HK-2 (cell line): ENCODE data around the gene ID2.
"Not testable (repeated sequence)": the region's sequence is repeated elsewhere in the genome, so short reads cannot be mapped to it uniquely, and the experiment has no call there.

Source experiments
- DNase-seq: peaks from one replicate; pipeline ENCODE4 v3.0.0-alpha.2; 2018; ENCODE audit not compliant: unreplicated experiment

The ID2 gene

DNA sequence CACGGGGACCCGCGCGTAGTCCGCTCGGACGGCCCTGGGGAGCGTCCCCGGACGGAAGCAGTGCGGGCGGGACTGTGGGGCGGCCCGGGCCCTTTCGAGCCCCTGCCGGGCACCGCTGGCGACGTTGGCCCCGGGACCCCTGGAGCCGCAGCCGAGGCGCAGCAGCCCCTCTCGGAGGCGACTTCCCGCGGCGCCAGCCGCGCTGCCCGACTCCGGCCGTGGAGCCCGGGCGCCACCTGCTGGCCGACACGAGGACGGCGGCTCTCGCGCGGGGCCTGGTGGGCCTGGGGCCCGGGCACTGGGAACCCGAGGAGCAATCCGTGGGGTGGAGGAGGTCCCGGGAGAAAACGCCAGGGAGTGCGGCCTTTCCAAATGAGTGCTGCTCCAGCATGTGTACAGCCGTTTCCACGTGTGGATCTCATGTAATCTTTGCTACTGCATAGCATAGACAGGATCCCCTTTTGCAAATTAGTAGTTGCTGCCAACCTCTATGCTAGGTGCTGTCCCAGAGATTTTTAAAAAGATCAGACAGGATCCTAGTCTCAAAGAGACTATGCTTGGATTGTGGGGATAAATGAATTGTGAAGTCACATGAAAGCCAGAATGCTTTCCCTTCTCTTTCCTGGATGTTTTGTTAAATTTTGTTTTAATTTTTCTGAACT lies 4.0 kb downstream of the ID2 start:
- DNase-seq, result peak; percentile 79

DNA sequence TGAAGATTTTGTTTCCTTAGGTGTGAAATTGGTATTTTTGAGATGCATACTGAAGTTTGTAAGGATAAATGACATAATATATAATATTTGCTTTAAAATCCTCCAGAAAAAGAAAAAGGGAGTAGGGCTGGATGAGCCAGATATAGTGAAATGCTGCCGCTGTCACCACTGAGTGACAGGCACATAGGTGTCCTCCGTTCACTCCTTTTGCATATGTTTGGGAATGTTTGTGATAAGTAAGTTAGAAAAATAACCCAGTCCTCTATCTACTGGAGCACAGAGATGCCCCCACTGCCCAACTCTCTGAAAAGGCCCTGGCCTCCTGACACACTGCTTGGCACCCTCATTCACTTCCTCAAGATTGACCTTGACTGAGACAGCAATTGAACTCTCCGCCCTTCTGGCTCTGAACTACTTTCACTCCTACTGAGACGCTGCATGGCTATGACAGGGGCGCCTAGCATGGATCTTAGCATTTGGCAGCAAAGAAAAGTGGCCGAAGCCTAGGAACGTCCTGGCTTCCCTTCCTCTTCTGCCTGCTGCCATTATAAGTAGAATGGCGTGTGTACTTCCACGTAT lies 10.1 kb downstream of the ID2 start:
- DNase-seq, result no peak

- no peak for DNase-seq
These were observed 10.9 kb downstream of the ID2 start for GRCh38 chr2:8692783-8693156.

DNA sequence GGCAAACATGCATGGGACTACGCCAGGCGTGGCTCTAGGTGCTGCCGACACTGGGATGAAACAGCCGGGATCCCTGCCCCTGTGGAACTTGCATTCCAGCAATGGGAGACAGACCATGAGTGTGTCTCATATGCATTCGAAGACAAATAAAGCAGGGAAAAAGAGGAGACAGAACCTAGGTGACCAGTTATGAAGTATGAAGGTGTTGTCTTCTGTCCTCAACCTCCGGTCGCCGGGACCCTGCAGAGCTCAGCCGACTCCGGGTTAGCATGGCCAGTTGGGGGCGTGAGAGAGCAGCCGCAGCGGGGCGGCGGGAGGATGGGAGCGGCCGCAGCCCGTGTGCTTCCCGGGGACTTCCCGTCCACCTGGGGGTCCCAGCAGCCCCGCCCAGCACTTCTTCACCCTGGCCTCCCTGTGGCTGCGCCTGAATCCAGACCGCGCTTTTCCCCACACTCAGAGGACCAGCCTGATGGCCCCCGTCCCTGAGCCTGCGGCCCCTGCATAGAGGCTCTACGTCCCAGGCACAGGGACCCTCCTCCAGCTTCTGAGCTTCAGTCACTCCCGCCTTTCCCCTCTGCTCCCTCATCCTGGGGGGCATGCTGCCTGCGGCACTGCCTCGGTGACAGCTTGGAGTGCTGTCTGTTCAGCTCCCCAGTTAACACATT lies 11.4 kb downstream of the ID2 start:
- DNase-seq, result peak; percentile 28

DNA sequence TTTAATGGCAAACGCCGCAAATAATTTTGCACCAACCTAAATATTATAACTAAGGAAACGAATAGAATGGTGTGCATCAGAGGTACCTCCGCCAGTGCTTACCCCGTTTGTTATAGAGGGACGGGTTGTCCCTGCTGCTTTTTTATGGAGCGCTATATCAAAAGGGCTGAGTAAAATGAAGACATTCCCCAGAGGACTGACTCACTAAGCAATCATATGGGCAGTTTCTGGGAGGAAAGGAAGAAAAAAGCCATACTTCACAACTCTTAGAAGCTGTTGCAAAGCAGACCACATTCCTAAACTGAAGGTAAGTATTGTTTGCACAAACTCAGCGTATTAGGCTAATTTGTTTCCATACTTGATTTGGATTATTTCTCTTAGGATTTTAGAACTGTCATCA lies 12.9 kb downstream of the ID2 start:
- no peak for DNase-seq

- no peak for DNase-seq
These were observed 15.3 kb downstream of the ID2 start for GRCh38 chr2:8697190-8697589.

DNA sequence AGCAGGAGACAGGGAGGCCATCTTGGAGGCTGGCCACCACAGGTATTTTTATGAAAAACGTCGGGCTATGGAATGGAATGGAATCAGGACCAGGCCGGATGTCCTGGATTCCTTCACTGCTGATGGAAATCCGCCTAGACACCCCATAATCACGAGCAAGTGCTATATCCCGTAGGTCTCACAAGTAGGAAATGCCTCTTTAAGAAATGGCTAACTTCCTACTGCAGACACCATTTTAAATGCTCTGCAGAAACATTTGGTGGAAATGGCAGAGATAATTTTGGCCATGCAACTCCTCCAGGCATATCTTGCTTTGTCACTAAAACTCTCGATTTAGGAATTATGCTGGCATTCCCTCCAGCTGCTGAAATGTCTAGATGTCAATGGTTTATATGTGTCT lies 18.0 kb downstream of the ID2 start:
- DNase-seq, result no peak

GRCh38 chr2:8701681-8702379 lies 20.0 kb downstream of the ID2 start:
- DNase-seq, result no peak

GRCh38 chr2:8704906-8705305 lies 23.1 kb downstream of the ID2 start:
- no peak for DNase-seq

GRCh38 chr2:8709611-8710010 lies 27.8 kb downstream of the ID2 start:
- DNase-seq, result no peak

DNA sequence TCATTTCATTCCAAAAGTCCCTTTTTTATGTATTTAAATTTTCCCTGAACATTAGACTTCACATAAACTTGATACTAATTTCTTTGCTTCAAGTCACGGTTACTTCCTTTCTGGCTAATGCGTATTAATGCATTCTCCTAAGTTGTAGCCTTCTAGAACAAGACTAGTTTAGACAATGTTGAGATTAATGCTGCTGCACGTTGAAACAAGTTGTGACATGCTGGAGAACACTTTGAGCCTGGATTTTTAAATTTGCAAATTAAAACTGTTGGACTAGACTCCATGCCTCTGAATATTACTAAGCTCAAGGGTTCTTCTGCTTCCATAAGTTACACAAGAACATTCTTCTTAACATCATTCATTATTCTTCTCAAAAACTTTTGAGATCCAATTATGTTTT lies 29.1 kb downstream of the ID2 start:
- no peak for DNase-seq

GRCh38 chr2:8714283-8714682 lies 32.4 kb downstream of the ID2 start:
- no peak for DNase-seq

DNA sequence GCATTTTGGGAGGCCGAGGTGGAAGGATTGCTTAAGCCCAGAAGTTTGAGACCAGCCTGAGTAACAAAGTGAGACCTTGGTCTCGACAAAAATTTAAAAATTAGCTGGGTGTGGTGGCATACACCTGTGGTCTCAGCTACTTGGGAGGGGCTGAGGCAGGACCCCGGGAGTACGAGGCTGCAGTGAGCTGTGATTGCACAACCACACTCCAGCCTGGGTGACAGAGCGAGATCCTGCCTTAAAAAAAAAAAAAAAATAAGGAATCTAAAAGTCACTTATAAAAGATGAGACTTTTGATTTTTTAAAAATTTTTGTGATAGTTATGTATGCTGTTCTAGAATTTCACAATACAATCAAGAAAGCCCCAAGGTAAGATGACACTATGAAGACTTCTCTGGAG lies 33.1 kb downstream of the ID2 start:
- DNase-seq, result no peak

DNA sequence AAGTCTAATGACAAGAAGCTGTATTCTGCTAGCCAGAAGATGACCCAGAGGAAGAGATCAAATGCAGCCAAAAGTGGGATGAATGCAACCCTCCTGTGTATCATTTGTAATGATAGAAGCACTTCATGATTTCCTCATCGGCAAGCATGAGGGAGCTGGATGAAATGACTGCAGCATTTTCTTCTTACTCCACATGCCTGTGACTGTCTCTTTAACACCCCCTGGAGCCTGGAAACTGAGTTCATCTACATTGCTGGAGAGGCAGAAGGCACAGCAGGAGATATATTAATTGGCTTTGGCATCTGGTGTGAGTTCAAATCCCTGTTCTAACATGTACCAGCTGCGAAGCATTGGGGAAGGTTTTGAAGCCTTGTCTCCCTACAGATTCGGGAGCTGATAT lies 37.7 kb downstream of the ID2 start:
- no peak for DNase-seq

DNA sequence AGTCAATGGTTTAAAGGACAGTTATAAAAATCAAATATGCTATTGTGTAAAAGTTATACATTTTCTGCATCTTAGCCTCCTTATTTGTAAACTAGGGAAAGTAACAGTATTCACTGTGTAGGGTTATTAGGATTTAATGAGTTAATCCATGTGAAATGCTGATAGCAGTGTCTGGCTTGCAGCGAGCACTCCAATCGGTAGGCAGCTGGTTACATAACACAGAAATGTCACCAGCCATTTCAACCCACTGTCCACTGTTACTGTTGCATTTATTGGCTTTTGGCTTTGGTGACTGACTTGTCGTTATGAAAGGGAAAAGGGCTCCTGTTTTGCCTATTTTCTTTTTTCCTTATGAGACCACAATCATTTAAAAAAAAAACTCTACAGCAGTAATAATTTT lies 38.9 kb downstream of the ID2 start:
- DNase-seq, result no peak

- no peak for DNase-seq
These were observed 39.6 kb downstream of the ID2 start for GRCh38 chr2:8721410-8721809.

DNA sequence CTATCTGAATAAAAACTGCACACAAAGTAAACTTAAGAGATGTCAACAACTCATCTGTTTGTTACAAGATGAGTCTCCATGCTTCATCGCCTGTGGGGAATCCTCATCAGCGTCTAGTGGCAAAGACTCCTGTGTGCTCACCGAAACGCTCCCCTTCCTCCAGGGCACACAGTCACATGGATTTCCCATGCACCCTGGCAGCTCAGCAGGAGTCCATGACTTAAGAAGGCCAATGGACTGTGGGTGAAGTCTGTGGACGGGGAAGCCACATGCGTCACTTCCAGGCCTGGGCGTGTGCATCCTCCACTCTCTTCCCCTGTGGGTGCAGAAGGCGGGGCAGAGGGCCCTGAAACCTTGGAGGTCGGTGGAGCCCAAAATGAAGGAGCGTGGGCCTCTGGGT lies 41.1 kb downstream of the ID2 start:
- peak; percentile 56 for DNase-seq

DNA sequence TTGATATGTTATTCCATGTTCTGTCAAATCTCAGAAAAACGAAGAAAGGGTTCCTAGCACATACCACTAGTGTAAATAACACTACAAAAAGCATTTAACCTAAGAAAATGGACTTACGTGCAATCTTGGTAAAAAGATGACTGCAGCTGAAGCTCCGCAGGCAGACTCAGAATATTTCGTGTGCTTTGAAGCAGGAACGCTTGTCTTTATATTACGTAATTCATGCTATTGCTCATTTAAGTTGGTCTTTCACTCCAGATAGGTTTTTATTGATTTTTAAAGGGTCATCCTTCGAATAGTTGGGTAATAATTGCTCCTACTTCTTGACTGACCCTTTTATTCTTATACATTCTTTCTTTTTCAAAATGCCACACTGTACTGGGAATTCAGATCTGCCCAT lies 44.0 kb downstream of the ID2 start:
- DNase-seq, result no peak

DNA sequence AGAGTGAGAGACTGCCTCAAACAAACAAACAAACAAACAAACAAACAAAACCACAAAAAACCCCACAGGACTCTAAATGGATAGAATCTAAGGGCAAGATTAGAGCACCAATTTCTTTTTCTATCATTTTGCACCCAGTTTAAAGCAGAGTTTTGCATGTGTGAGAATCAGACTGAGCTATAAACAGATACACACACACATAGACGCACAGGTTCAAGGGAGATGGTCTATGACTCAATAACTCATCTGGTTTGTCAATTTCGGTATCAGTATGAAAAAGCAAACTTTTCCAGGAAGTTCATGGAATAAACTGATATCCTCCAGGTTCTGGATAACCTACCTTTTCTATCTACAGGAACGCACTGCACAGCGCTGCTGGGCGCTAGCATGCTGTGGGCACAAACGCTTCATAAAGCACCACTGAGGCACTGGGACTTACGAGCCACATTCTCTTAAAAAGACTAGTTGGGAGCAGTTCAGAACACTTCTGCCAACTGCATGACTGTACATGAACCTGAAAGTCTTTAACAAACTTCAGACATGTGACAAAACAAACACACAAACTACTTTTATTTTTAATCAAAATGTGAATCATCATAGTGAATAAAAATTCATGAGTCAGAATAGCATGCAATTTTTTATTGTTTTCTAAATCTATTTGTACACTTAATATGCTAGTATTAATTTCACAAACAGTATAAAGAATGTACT lies 46.6 kb downstream of the ID2 start:
- no peak for DNase-seq

GRCh38 chr2:8729101-8729500 lies 47.2 kb downstream of the ID2 start:
- not testable (repeated sequence) for DNase-seq

- DNase-seq, result no peak
These were observed 48.1 kb downstream of the ID2 start for GRCh38 chr2:8729939-8730338.

DNA sequence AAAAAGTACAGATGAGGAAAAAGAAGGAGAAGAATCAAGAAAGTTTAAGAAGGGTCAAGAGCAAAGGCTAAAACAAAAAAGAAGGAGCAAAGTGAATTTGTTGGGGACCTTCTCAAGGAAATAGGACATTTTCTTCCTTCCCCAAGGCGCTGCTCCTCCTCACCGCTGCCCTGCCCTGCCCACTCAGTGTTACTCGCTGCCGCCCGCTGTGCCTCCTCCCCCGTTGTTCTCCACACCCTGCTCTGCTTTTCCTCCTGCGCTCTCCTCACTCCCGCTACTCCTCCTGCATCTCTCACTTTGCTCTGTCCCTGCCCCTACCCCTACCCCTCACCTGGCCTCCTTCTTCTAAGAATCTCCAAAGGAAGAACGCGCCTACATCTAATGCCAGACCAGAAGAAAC lies 50.7 kb downstream of the ID2 start:
- DNase-seq, result no peak
